ENCODE measurements around the gene MAGEA2. TPM values are rescaled to one million over a fixed set of nuclear protein-coding genes. Genes with fewer than 3 reads are reported as not detected.
"Not testable (repeated sequence)": the region's sequence is repeated elsewhere in the genome, so short reads cannot be mapped to it uniquely, and the experiment has no call there.

MAGEA2 gene
- total RNA-seq, 1 donor from 2014 or later, result not detected

DNA sequence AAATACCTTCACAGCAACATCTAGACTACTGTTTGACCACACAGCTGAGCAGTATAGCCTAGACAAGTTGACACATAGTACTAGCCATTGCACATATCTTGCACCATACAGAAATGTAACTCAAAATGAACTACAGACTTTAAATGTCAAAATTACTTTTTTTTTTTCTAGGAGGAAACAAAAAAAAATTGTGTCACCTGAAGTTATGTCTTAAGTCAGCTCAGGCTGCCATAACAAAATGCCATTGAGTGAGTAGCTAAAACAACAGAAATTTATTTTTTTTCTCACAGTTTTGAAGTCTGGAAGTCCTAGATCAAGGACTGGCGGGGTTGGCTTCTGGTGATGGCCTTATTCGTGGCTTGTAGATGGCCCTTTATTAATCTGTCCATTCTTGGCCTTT, 44.5 kb downstream of the MAGEA2 start, which contains the start of gene CSAG2:
CSAG2 (minus strand) TSS at position 101 of the 400 bp plus-strand sequence. CDS start 161 bp downstream, outside the sequence.
- DNase-seq (ENCODE audit: low spot score), result not testable (repeated sequence)

- not testable (repeated sequence) for DNase-seq (ENCODE audit: low spot score)
Observed at GRCh38 chrX:152706500-152706899, 47.1 kb downstream of the MAGEA2 start.

GRCh38 chrX:152700390-152700789, 53.3 kb downstream of the MAGEA2 start:
- DNase-seq (ENCODE audit: low spot score), result peak; percentile 81

Other genes starting within 250 kb of the MAGEA2 start
- gene GABRQ, start 115.9 kb downstream of the MAGEA2 start, total RNA-seq, result not detected
- not detected for gene MAGEA3, start 55.0 kb downstream of the MAGEA2 start, total RNA-seq
- gene CSAG2, start 44.6 kb downstream of the MAGEA2 start, total RNA-seq, result not detected
- not detected for gene MAGEA2B, start 39.2 kb downstream of the MAGEA2 start, total RNA-seq
- gene CSAG1, start 20.1 kb downstream of the MAGEA2 start, total RNA-seq, result not detected
- gene MAGEA12, start 20.1 kb downstream of the MAGEA2 start, total RNA-seq, result not detected
- not detected for gene CSAG3, start 5.4 kb upstream of the MAGEA2 start, total RNA-seq
- not detected for gene MAGEA6, start 15.8 kb upstream of the MAGEA2 start, total RNA-seq
- gene CETN2, start 76.9 kb upstream of the MAGEA2 start, total RNA-seq, result 22.1 TPM
- 35.4 TPM for gene NSDHL, start 77.2 kb upstream of the MAGEA2 start, total RNA-seq
- gene ZNF185, start 144.2 kb upstream of the MAGEA2 start, total RNA-seq, result 6.3 TPM
- gene PNMA5, start 240.3 kb upstream of the MAGEA2 start, total RNA-seq, result not detected

Data from mesenteric fat pad (tissue), 1 donor.